K562 (cell line): ENCODE measurements around the gene RNF145. TPM values are rescaled to one million over a fixed set of nuclear protein-coding genes. Genes with fewer than 3 reads are reported as not detected.

Experiments
- CAMTA2 ChIP-seq: fragments of 250-450 bp; sonication (Bioruptor Pico); conservative IDR thresholded peaks from 2 replicates; pipeline ENCODE4 v1.5.1; 2022
- CEBPG ChIP-seq, 3 experiments: fragments of 200-800 bp in 1 of 3; sonication (Bioruptor generic) in 1 of 3; sonication (generic) in 1 of 3; formaldehyde crosslinking in 1 of 3; IDR thresholded peaks in 2 of 3; conservative IDR thresholded peaks in 1 of 3; 2 replicates each; pipeline versions ENCODE4 v1.6.1 to v1.8.0; 2016 to 2022; ENCODE audit warnings: missing compliant biosample characterization in 2 of 3, missing genetic modification characterization in 2 of 3, mild to moderate bottlenecking in 1 of 3, missing genetic modification reagents in 1 of 3
- HNRNPLL ChIP-seq: fragments of 200-400 bp; formaldehyde crosslinking; IDR thresholded peaks from 2 replicates; pipeline ENCODE4 v1.6.1; 2017; ENCODE audit warnings: low read length, low read depth, mild to moderate bottlenecking; ENCODE audit not compliant: poor library complexity, severe bottlenecking
- IRF9 ChIP-seq: fragments of 450-650 bp; IDR thresholded peaks from 2 replicates; pipeline ENCODE4 v1.6.1; 2016; ENCODE audit warnings: missing biosample characterization, missing genetic modification characterization
- JUNB ChIP-seq: fragments of 450-650 bp; formaldehyde crosslinking; conservative IDR thresholded peaks from 2 replicates; pipeline ENCODE4 v1.4.0; 2020; ENCODE audit warnings: mild to moderate bottlenecking
- MYC ChIP-seq, 2 experiments: fragments of 250-450 bp in 1 of 2; sonication (Bioruptor Pico) in 1 of 2; IDR thresholded peaks; 2 replicates each; pipeline versions ENCODE4 v1.5.1 to v1.6.1; 2012 to 2021; ENCODE audit warnings: low read depth in 2 of 2, borderline replicate concordance in 1 of 2, improper control_type of control experiment in 1 of 2, low read length in 1 of 2, mild to moderate bottlenecking in 1 of 2, moderate library complexity in 1 of 2
- NCOA1 ChIP-seq: fragments of 450-650 bp; IDR thresholded peaks from 2 replicates; pipeline ENCODE4 v1.6.1; 2016; ENCODE audit warnings: low read depth
- NCOR1 ChIP-seq: fragments of 450-650 bp; IDR thresholded peaks from 2 replicates; pipeline ENCODE4 v1.6.1; 2016; ENCODE audit warnings: mild to moderate bottlenecking, moderate library complexity
- NR2C1 ChIP-seq, 2 experiments: fragments of 450-650 bp; IDR thresholded peaks; 2 replicates each; pipeline ENCODE4 v1.6.1; 2017; ENCODE audit warnings: mild to moderate bottlenecking in 2 of 2, antibody characterized with exemption in 1 of 2, inconsistent platforms in 1 of 2, missing compliant biosample characterization in 1 of 2, missing genetic modification characterization in 1 of 2
- PCBP2 ChIP-seq: fragments of 200-400 bp; formaldehyde crosslinking; IDR thresholded peaks from 2 replicates; pipeline ENCODE4 v1.6.1; 2018; ENCODE audit warnings: low read length, low read depth, mild to moderate bottlenecking, moderate library complexity; ENCODE audit not compliant: poor library complexity, severe bottlenecking
- SIRT6 ChIP-seq: IDR thresholded peaks from one replicate; pipeline ENCODE4 v1.6.1; 2012; ENCODE audit warnings: low read depth, mild to moderate bottlenecking, control low read depth, inconsistent platforms, low read length, moderate library complexity
- SMARCE1 ChIP-seq: fragments of 450-650 bp; IDR thresholded peaks from 2 replicates; pipeline ENCODE4 v1.7.1; 2016; ENCODE audit warnings: mild to moderate bottlenecking
- U2AF1 ChIP-seq: fragments of 200-400 bp; formaldehyde crosslinking; optimal IDR thresholded peaks from 2 replicates; pipeline ENCODE3; 2017; ENCODE audit warnings: mild to moderate bottlenecking, low read depth, low read length, moderate library complexity
- ZBTB43 ChIP-seq: sonication (generic); formaldehyde crosslinking; IDR thresholded peaks from 2 replicates; pipeline ENCODE4 v1.8.0; 2023; ENCODE audit warnings: mild to moderate bottlenecking, missing genetic modification reagents
- ZEB2 ChIP-seq: fragments of 450-650 bp; IDR thresholded peaks from 2 replicates; pipeline ENCODE4 v1.6.1; 2016
- ZNF133 ChIP-seq: fragments of 250-450 bp; sonication (Bioruptor Pico); IDR thresholded peaks from 2 replicates; pipeline ENCODE4 v1.4.0; 2020; ENCODE audit warnings: mild to moderate bottlenecking
- ZNF134 ChIP-seq: fragments of 250-450 bp; sonication (Bioruptor Pico); conservative IDR thresholded peaks from 2 replicates; pipeline ENCODE4 v1.4.0; 2020
- ZNF175 ChIP-seq: fragments of 200-800 bp; sonication (Bioruptor generic); IDR thresholded peaks from 2 replicates; pipeline ENCODE4 v1.6.1; 2016; ENCODE audit warnings: low read depth, mild to moderate bottlenecking, missing genetic modification characterization, missing compliant biosample characterization
- ZNF197 ChIP-seq: fragments of 200-800 bp; sonication (Bioruptor generic); IDR thresholded peaks from 2 replicates; pipeline ENCODE4 v1.6.1; 2016; ENCODE audit warnings: low read depth, missing genetic modification characterization, missing compliant biosample characterization
- ZNF347 ChIP-seq: fragments of 450-650 bp; formaldehyde crosslinking; IDR thresholded peaks from 2 replicates; pipeline ENCODE4 v1.4.0; 2020; ENCODE audit warnings: low read depth, mild to moderate bottlenecking, moderate library complexity
- ZNF512 ChIP-seq: IDR thresholded peaks from 2 replicates; pipeline ENCODE4 v1.6.1; 2016; ENCODE audit warnings: missing genetic modification characterization, missing compliant biosample characterization
- ZNF583 ChIP-seq: fragments of 250-450 bp; sonication (Bioruptor Pico); IDR thresholded peaks from 2 replicates; pipeline ENCODE4 v1.4.0; 2020
- ZNF740 ChIP-seq, 3 experiments: fragments of 200-800 bp in 1 of 3; sonication (Bioruptor generic) in 1 of 3; sonication (generic) in 1 of 3; formaldehyde crosslinking in 1 of 3; IDR thresholded peaks; 2 replicates each; pipeline versions ENCODE4 v1.6.1 to v1.8.0; 2016 to 2022; ENCODE audit warnings: mild to moderate bottlenecking in 2 of 3, missing compliant biosample characterization in 2 of 3, missing genetic modification characterization in 2 of 3, missing genetic modification reagents in 1 of 3
- ZSCAN29 ChIP-seq: fragments of 450-650 bp; IDR thresholded peaks from 2 replicates; pipeline ENCODE4 v1.6.1; 2017
- polyA plus RNA-seq, 8 experiments: library from polyadenylated mRNA; depleted of rRNA in 4 of 8; stranded (reverse) in 5 of 8; unstranded in 3 of 8; fragments of >200 nt; fragmentation: Nextera tagmentation in 2 of 8; fragmentation: Illumina TruSeq in 1 of 8; extraction: Ambion mirVana in 2 of 8; extraction: Trizol in 1 of 8; gene quantifications; 2 replicates each; pipeline versions ENCODE4 v1.2.1 to v1.2.3, GENCODE V29; 2011 to 2014; ENCODE audit warnings: inconsistent platforms in 1 of 8, missing spikeins in 1 of 8
- total RNA-seq, 7 experiments: library from RNA; depleted of rRNA in 6 of 7; stranded (reverse); fragments of >200 nt in 6 of 7; fragmentation: Illumina TruSeq in 2 of 7; extraction: Trizol in 2 of 7; gene quantifications; 2 replicates each; pipeline versions ENCODE4 v1.2.1 to v1.2.3, GENCODE V29; 2011 to 2021; ENCODE audit warnings: low replicate concordance in 1 of 7

RNF145 gene
- total and polyA plus RNA-seq, 9 of the 15 experiments (the other 6 are each of a cell fraction or from before 2014, with no cell fraction given) = 13.6 to 40.7 (median 25.4) TPM

- TF ChIP-seq CAMTA2 (CRISPR knock-in tag) (no peak), ZNF134 (CRISPR knock-in tag) (no peak), ZNF740 (CRISPR knock-in tag; IDR thresholded peaks at IDR 0.05) (no peak), ZNF740 (tag; IDR thresholded peaks at IDR 0.05) (no peak), IRF9 (tag) (no peak), NCOA1 (peak; percentile 36; the same call in 1 of the 2 replicates), MYC (IDR thresholded peaks at IDR 0.05; ENCODE audit: low read depth, low read length) (peak; percentile 57; the same call in 1 of the 2 replicates), MYC (CRISPR knock-in tag; IDR thresholded peaks at IDR 0.05; ENCODE audit: borderline replicate concordance, low read depth) (no peak), ZBTB43 (CRISPR knock-in tag) (no peak), ZNF347 (CRISPR knock-in tag) (no peak), NCOR1 (peak; percentile 93), SMARCE1 (peak; percentile 77), ZSCAN29 (no peak), U2AF1 (no peak), ZNF512 (no peak), PCBP2 (no peak), NR2C1 (IDR thresholded peaks at IDR 0.05) (no peak), NR2C1 (tag; IDR thresholded peaks at IDR 0.05) (0 out of 2 replicates have a peak, but pooled peaks have one; percentile 29), HNRNPLL (no peak), SIRT6 (no peak), ZNF175 (CRISPR knock-in tag) (peak; percentile 89), JUNB (CRISPR knock-in tag) (no peak), ZEB2 (no peak), ZNF197 (CRISPR knock-in tag) (no peak), ZNF133 (CRISPR knock-in tag) (no peak), ZNF583 (CRISPR knock-in tag) (no peak), CEBPG (CRISPR knock-in tag; IDR thresholded peaks at IDR 0.05) (peak; percentile 13; the same call in 1 of the 2 replicates), CEBPG (tag; conservative IDR thresholded peaks at IDR 0.05 in 1 of 2, IDR thresholded peaks at IDR 0.05 in 1 of 2) (no peak)
These were observed 81.2 kb downstream of the RNF145 start (continued) for GRCh38 chr5:159128070-159128541.
